Gastroesophageal sphincter (tissue), 4 donors: Measurements from ENCODE around the gene DIP2C. TPM values are rescaled to one million over a fixed set of nuclear protein-coding genes. Genes with fewer than 3 reads are reported as not detected.

Experiments used
- ATAC-seq: fragments of 150-250 bp; one replicate; pipeline ENCODE4 v1.9.1; 2016; ENCODE audit warnings: mild to moderate bottlenecking, moderate library complexity
- H3K27ac ChIP-seq, 4 donors: fragments of 200-600 bp; sonication (generic) in 3 of 4; 1 replicate in 3 of 4; 2 replicates in 1 of 4; pipeline ENCODE4 v1.5.1; 2016 to 2019
- H3K27me3 ChIP-seq: fragments of 200-600 bp; sonication (generic); one replicate; pipeline ENCODE4 v1.5.1; 2019
- H3K36me3 ChIP-seq, 2 donors: fragments of 200-600 bp; sonication (generic); one replicate each; pipeline ENCODE4 v1.5.1; 2019; ENCODE audit warnings: control low read depth in 1 of 2
- H3K4me1 ChIP-seq, 3 donors: fragments of 200-600 bp; sonication (generic); 1 replicate in 2 of 3; 2 replicates in 1 of 3; pipeline ENCODE4 v1.5.1; 2016 to 2019; ENCODE audit warnings: control low read depth in 2 of 3
- H3K4me3 ChIP-seq, 2 donors: fragments of 200-600 bp; sonication (generic); one replicate each; pipeline ENCODE4 v1.5.1; 2019; ENCODE audit warnings: mild to moderate bottlenecking in 1 of 2, moderate library complexity in 1 of 2
- H3K9me3 ChIP-seq, 3 donors: fragments of 200-600 bp; sonication (generic); one replicate each; pipeline ENCODE4 v1.5.1; 2017 to 2019; ENCODE audit warnings: control low read depth in 2 of 3
- EP300 ChIP-seq: sonication (generic); formaldehyde crosslinking; IDR thresholded peaks from one replicate; pipeline ENCODE4 v1.6.1; 2017; ENCODE audit warnings: antibody characterized with exemption, mild to moderate bottlenecking
- POLR2A ChIP-seq, 2 donors: fragments of 450-650 bp; IDR thresholded peaks; one replicate each; pipeline ENCODE4 v1.6.1; 2017; ENCODE audit warnings: antibody characterized with exemption in 2 of 2, mild to moderate bottlenecking in 2 of 2, moderate library complexity in 1 of 2
- POLR2AphosphoS5 ChIP-seq: sonication (generic); formaldehyde crosslinking; IDR thresholded peaks from one replicate; pipeline ENCODE4 v1.6.1; 2017; ENCODE audit warnings: antibody characterized with exemption
- WGBS, 2 donors: methylation state at CpG; one replicate each; pipeline ENCODE4 v1.1.5; 2018; ENCODE audit warnings: low coverage in 1 of 2; 5-methylcytosine and 5-hydroxymethylcytosine counted together
- total RNA-seq, 4 donors: library from RNA; depleted of rRNA; stranded (reverse); fragments of >200 nt; gene quantifications; one replicate each; pipeline ENCODE4 v1.1.0, GENCODE V29; 2016
- TF ChIP-seq, protein P1 (sequence below), 4 experiments: fragments of 200-600 bp in 2 of 4; fragments of 450-650 bp in 2 of 4; sonication (generic) in 1 of 4; IDR thresholded peaks; one replicate each; pipeline ENCODE4 v1.5.1; 2017 to 2019; ENCODE audit warnings: antibody characterized with exemption in 4 of 4, mild to moderate bottlenecking in 2 of 4, moderate library complexity in 2 of 4

Gene DIP2C
- 10 to 100 TPM; 40.8 to 73.8 (median 47.7) TPM for total RNA-seq

DNA sequence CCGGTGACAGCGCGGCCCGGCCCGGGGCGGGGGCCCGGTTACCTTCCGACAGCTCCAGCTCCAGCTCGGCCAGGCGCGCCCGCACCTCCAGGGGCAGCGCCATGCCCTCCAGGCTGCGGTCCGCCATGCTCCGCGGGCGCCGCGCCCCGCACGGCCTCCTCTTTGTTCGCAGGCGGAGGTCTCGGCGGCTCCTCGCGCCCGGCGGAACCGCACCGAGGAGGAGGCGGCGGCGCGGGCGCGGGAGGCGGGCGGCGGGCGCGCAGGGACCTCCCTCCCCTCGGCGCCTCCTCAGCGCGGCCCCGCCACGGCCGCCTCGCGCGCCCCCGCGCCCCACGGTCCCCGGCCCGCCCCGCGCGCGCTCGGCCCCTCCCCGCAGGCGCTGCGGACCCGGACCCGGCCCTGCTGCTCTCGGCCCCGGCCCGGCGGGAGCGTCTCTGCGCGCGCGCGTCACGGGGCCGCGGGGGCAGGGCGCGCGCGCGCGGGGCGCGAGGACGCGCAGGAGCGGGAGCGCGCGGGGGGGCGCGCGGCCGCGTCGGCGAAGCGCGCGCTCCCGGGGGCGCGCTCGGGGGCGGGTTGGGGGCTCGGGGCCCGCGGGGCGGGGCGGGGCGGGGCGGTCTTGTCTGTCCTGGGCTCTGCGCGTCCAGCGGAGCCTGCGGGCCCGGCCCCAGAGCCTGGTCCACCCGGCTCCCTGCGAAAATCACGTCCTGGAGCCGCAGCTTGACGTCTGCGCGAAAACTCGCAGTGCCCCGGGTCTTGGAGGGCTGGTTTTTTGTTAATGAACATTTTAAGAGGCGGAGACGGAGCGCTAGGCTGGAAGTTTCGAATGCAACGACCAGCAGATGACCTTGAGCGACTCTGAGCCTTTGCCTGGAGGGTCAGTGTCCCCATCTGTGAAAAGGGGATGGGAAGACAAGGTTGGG is at the start of gene DIP2C:
TSS of gene DIP2C (minus strand) at position 217 of the 920 bp plus-strand sequence. CDS start at position 127, 90 bp downstream.
- Histone ChIP-seq H3K27ac (peak within 1 kb of the TSS; percentile 77 to 98 (median 94)), H3K4me1 (peaks cover 0 to 53% (median 13%) of the 10 kb centered on the region in 3 donors), H3K36me3 (no peaks in the 10 kb centered on the region), H3K9me3 (no peaks in the 10 kb centered on the region), H3K4me3 (peak within 1 kb of the TSS; percentile 76 to 81), H3K27me3 (no peaks in the 10 kb centered on the region)
- peak; percentile 91 for ATAC-seq
- WGBS, 2 donors, result 8% methylated on average over 5 of the region's 137 CpGs; no CpG with 5 or more reads in 1 of the 2 donors
- no peak for TF ChIP-seq EP300
- TF ChIP-seq POLR2A (IDR thresholded peaks at IDR 0.05), result peak; percentile 48 to 73

GRCh38 chr10:734481-734880 is 45.0 kb upstream of the DIP2C start:
- 51 to 71% methylated on average over 3 of the region's 3 CpGs for WGBS, 2 donors
- Histone ChIP-seq H3K27ac (no peak overlapping the region), H3K4me3 (no peak overlapping the region), H3K9me3 (no peaks in the 10 kb centered on the region), H3K36me3 (no peaks in the 10 kb centered on the region), H3K4me1 (no peaks in the 10 kb centered on the region), H3K27me3 (peaks cover 6% of the 10 kb centered on the region)
- no peak for TF ChIP-seq POLR2AphosphoS5
- TF ChIP-seq EP300, result no peak
- TF ChIP-seq, protein P1, sequence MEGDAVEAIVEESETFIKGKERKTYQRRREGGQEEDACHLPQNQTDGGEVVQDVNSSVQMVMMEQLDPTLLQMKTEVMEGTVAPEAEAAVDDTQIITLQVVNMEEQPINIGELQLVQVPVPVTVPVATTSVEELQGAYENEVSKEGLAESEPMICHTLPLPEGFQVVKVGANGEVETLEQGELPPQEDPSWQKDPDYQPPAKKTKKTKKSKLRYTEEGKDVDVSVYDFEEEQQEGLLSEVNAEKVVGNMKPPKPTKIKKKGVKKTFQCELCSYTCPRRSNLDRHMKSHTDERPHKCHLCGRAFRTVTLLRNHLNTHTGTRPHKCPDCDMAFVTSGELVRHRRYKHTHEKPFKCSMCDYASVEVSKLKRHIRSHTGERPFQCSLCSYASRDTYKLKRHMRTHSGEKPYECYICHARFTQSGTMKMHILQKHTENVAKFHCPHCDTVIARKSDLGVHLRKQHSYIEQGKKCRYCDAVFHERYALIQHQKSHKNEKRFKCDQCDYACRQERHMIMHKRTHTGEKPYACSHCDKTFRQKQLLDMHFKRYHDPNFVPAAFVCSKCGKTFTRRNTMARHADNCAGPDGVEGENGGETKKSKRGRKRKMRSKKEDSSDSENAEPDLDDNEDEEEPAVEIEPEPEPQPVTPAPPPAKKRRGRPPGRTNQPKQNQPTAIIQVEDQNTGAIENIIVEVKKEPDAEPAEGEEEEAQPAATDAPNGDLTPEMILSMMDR (IDR thresholded peaks at IDR 0.05), result no peak
- no peak for TF ChIP-seq POLR2A (IDR thresholded peaks at IDR 0.05)
- ATAC-seq, result no peak

DNA sequence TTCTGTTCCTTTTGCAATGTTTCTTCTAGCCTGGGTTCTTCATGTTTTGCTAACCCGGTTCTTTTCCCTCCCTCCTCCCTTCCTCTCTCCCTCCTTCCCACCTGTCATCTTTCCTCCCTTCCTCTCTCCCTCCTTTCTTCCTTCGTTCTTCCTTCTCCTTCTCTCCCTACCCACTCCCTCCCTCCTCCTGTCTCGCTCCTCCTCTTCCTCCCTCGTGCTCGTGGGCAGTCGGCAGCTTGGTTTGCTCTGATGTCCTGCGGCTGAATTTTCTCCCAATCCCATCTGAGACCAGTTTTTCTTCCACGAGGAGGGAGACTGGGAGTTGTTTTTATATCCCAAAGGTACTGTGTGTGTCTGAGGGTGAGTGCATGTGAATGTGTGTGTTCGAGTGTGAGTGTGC is 43.6 kb upstream of the DIP2C start:
- no peaks in the 10 kb centered on the region for H3K4me1 ChIP-seq
- TF ChIP-seq POLR2A (IDR thresholded peaks at IDR 0.05), result no peak
- TF ChIP-seq, protein P1 (IDR thresholded peaks at IDR 0.05), result no peak
- no peak for TF ChIP-seq POLR2AphosphoS5
- no peak for TF ChIP-seq EP300
- 40 to 63% methylated on average over 2 to 6 of the region's 9 CpGs for WGBS, 2 donors
- no peak overlapping the region for H3K4me3 ChIP-seq
- no peak for ATAC-seq
- H3K27ac ChIP-seq, result no peak overlapping the region
- H3K36me3 ChIP-seq, result no peaks in the 10 kb centered on the region
- H3K9me3 ChIP-seq, result no peaks in the 10 kb centered on the region
- H3K27me3 ChIP-seq, result peaks cover 6% of the 10 kb centered on the region

- no peak for ATAC-seq
- no CpG with 5 or more reads among the region's 8 CpGs for WGBS, 2 donors
These were observed 39.7 kb upstream of the DIP2C start for GRCh38 chr10:729213-729612.

DNA sequence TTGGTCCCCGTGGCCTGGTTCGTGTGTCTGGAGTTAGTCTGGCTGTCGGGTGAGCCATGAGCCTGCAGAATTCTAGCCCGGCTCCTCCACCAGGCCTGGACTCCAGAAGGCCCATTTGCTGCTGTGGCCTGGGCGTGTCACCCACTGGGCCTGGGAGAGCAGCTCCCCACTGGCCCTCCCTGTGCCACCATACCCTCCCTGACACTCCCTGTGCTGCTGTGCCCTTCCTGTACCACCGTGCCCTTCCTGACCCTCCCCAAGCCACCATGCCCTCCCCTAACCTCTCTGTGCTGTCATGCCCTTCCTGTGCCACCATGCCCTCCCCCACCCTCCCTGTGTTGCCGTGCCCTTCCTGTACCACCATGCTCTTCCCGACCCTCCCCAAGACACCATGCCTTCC is 39.1 kb upstream of the DIP2C start:
- Histone ChIP-seq H3K9me3 (no peaks in the 10 kb centered on the region), H3K4me3 (no peak overlapping the region), H3K4me1 (no peaks in the 10 kb centered on the region), H3K27ac (no peak overlapping the region), H3K36me3 (no peaks in the 10 kb centered on the region), H3K27me3 (peaks cover 6% of the 10 kb centered on the region)
- TF ChIP-seq EP300 (no peak), POLR2AphosphoS5 (no peak), POLR2A (IDR thresholded peaks at IDR 0.05) (no peak)
- 58 to 100% methylated on average over 2 to 4 of the region's 8 CpGs for WGBS, 2 donors
- ATAC-seq, result no peak

More at GRCh38 chr10:729213-729612, 39.7 kb upstream of the DIP2C start:
- no peaks in the 10 kb centered on the region for H3K36me3 ChIP-seq
- H3K9me3 ChIP-seq, result no peaks in the 10 kb centered on the region
- TF ChIP-seq POLR2AphosphoS5 (no peak), EP300 (no peak)
- TF ChIP-seq, protein P1 (IDR thresholded peaks at IDR 0.05), result no peak
- no peak overlapping the region for H3K27ac ChIP-seq
- H3K4me1 ChIP-seq, result no peaks in the 10 kb centered on the region
- H3K4me3 ChIP-seq, result no peak overlapping the region
- peaks cover 6% of the 10 kb centered on the region for H3K27me3 ChIP-seq
